ENCODE measurements around the gene LIMCH1. TPM values are rescaled to one million over a fixed set of nuclear protein-coding genes. Genes with fewer than 3 reads are reported as not detected.
A peak's percentile ranks its signal among the peaks of the same experiment; 100 is the strongest.
"Not testable (repeated sequence)": the region's sequence is repeated elsewhere in the genome, so short reads cannot be mapped to it uniquely, and the experiment has no call there.

LIMCH1 gene, protein sequence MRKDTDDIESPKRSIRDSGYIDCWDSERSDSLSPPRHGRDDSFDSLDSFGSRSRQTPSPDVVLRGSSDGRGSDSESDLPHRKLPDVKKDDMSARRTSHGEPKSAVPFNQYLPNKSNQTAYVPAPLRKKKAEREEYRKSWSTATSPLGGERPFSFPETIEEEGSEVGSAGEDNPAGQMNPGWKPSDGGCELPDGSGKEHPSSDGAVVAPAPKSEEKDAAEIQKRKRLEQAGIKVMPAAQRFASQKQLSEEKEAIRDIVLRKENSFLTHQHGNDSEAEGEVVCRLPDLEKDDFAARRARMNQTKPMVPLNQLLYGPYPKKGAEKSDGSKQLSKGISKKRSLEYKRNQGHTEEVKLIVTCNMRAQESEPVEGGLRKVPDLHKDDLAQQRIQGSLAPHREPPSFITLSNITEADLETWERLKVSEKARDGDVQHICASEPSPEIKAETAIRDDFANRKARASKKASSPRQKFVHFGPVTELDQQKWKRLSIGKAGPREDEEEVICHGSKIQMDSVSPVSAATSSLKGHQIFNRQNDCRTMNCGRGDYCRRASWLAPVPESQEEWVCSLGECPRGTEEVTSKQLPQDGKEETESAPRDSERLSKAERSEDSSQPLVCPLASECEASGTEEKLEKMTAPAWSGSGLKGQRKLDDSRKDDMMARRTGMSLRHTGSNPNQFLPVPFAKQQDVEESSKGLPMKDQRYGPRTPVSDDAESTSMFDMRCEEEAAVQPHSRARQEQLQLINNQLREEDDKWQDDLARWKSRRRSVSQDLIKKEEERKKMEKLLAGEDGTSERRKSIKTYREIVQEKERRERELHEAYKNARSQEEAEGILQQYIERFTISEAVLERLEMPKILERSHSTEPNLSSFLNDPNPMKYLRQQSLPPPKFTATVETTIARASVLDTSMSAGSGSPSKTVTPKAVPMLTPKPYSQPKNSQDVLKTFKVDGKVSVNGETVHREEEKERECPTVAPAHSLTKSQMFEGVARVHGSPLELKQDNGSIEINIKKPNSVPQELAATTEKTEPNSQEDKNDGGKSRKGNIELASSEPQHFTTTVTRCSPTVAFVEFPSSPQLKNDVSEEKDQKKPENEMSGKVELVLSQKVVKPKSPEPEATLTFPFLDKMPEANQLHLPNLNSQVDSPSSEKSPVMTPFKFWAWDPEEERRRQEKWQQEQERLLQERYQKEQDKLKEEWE (N-terminal part only)
- total RNA-seq (100 to 1,000 TPM; 211 to 434 (median 254) TPM), polyA plus RNA-seq (10 to 100 TPM; 14.4 to 36.9 (median 19.9) TPM)
- long read RNA-seq, donor 1, full-length matches to known transcripts: 3 of 10 reads
- long read RNA-seq, donor 1, partial matches to known transcripts: 0 of 10 reads
- long read RNA-seq, donor 1, other reads (novel, unspliced or antisense): 7 of 10 reads
- long read RNA-seq, donor 2, full-length matches to known transcripts: 1 of 1 reads
- long read RNA-seq, donor 2, partial matches to known transcripts: 0 of 1 reads
- long read RNA-seq, donor 2, other reads (novel, unspliced or antisense): 0 of 1 reads

DNA sequence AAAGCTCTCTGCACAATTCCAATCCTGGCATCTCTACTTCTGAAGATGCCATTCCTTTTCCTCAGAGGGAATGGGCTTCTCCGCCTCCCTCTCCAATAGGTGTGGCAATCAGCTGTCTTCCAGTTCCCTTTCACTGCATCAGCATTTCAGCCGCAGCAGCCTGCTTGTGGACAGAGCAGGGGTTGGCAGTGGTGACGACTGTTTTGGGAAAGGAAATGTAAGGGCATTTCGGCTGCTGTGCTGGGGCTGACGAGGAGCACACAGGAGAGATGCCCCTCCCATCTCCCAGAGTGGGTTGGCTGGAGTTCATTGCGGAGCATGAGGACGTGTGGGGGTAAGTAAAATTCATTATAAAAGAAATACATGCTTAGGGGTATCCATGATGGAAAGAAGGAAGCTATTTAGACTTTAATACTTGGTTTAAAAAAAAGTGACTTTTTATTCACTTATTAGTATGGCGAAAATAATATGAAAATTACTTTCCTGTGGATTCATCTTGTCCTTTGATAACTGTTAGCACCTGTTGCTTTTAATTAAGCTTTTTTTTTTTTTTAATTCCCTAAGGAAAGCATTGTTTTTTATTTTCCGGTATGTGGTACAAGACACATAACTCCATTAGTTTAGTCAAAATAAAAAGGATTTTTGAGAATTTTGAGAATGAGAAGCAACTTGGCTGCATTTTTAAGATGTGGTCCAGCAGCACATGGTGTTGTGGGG, at the start of gene LIMCH1:
Gene LIMCH1, plus strand, starts transcription at position 141 of the 717 bp plus-strand sequence. CDS start 67,839 bp downstream, outside the sequence.
- Histone ChIP-seq H3K4me1 (peaks cover 0 to 19% (median 0%) of the 10 kb centered on the region in 6 donors), H3K27ac (peak within 1 kb of the TSS in 7 of 8 donors; percentile 78 to 92 (median 83)), H3K4me3 (peak within 1 kb of the TSS; percentile 3 to 63 (median 30)), H3K27me3 (replicated peaks in 1 of 7) (peaks cover 0 to 19% (median 0%) of the 10 kb centered on the region in 7 donors), H3K36me3 (no peaks in the 10 kb centered on the region), H3K9me3 (no peaks in the 10 kb centered on the region)
- TF ChIP-seq POLR2A (IDR thresholded peaks at IDR 0.05) (peak in 2 of 3 donors; percentile 25 to 88), POLR2AphosphoS5 (IDR thresholded peaks at IDR 0.05) (peak; percentile 37 to 97 (median 95))
- TF ChIP-seq, protein P1, sequence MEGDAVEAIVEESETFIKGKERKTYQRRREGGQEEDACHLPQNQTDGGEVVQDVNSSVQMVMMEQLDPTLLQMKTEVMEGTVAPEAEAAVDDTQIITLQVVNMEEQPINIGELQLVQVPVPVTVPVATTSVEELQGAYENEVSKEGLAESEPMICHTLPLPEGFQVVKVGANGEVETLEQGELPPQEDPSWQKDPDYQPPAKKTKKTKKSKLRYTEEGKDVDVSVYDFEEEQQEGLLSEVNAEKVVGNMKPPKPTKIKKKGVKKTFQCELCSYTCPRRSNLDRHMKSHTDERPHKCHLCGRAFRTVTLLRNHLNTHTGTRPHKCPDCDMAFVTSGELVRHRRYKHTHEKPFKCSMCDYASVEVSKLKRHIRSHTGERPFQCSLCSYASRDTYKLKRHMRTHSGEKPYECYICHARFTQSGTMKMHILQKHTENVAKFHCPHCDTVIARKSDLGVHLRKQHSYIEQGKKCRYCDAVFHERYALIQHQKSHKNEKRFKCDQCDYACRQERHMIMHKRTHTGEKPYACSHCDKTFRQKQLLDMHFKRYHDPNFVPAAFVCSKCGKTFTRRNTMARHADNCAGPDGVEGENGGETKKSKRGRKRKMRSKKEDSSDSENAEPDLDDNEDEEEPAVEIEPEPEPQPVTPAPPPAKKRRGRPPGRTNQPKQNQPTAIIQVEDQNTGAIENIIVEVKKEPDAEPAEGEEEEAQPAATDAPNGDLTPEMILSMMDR (IDR thresholded peaks at IDR 0.05 in 8 of 11, conservative IDR thresholded peaks at IDR 0.05 in 3 of 11): peak in 1 of 11 experiments; percentile 9
- DNase-seq: peak; percentile 79
- 27 to 45% (median 28%) methylated on average over 9 of the region's 9 CpGs for WGBS, 5 donors
- intact Hi-C loops (cut with DNase I; ENCODE audit: low total_unique reads): no loop called here

DNA sequence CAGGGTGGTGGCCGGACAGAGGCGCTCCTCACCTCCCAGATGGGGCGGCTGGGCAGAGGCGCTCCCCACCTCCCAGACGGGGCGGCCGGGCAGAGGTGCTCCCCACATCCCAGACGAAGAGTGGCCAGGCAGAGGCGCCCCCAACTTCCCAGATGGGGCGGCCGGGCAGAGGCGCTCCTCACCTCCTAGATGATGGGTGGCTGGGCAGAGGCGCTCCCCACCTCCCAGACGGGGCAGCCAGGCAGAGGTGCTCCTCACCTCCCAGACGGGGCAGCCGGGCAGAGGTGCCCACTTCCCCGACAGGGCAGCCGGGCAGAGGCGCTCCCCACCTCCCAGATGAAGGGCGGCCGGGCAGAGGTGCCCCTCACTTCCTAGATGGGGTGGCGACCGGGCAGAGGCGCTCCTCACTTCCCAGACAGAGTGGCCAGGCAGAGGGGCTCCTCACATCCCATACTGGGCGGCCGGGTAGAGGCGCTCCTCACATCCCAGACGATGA, 46.8 kb upstream of the LIMCH1 start:
- not testable (repeated sequence) for DNase-seq
- WGBS, 5 donors: 83 to 97% (median 93%) methylated on average over 11 to 28 of the region's 28 CpGs

DNA sequence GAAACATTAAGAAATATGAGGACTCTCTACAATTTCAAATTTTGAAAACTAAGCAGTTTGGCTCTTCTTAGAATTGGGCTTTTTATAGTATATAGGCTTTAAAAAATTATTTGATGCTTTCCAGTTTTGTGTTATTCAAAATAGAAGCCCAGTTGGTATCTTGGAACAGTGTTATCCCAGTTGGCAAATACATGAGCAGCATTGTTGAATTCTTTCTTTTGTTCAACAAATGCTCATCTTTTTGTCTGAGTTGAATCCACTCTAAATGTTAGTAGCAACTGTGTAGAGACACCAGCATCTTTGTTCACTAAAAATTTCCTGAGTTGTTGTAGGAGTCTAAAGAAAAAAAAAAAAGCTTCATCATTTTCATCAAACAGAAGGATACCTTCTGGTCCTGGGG, 41.0 kb upstream of the LIMCH1 start:
- H3K27ac ChIP-seq: no peak overlapping the region
- no peak for DNase-seq
- H3K4me1 ChIP-seq: no peaks in the 10 kb centered on the region
- no peak overlapping the region for H3K4me3 ChIP-seq
- TF ChIP-seq POLR2A (IDR thresholded peaks at IDR 0.05) (no peak), POLR2AphosphoS5 (IDR thresholded peaks at IDR 0.05) (no peak)
- TF ChIP-seq, protein P1 (IDR thresholded peaks at IDR 0.05 in 8 of 11, conservative IDR thresholded peaks at IDR 0.05 in 3 of 11): no peak
- no peaks in the 10 kb centered on the region for H3K27me3 ChIP-seq (replicated peaks in 1 of 7)
- H3K36me3 ChIP-seq: no peaks in the 10 kb centered on the region
- peaks cover 0 to 6% (median 1%) of the 10 kb centered on the region in 8 donors for H3K9me3 ChIP-seq
- intact Hi-C loops (cut with DNase I; ENCODE audit: low total_unique reads): no loop called here

More for the DNA sequence above, 46.8 kb upstream of the LIMCH1 start:
- H3K27ac ChIP-seq; H3K36me3 ChIP-seq; H3K27me3 ChIP-seq (replicated peaks in 1 of 7); intact Hi-C loops (cut with DNase I; ENCODE audit: low total_unique reads); H3K4me1 ChIP-seq; H3K4me3 ChIP-seq: not testable (repeated sequence)
- peaks cover 0 to 20% (median 3%) of the 10 kb centered on the region in 8 donors for H3K9me3 ChIP-seq
